H1 (cell line): ENCODE measurements around the gene ELL2. TPM values are rescaled to one million over a fixed set of nuclear protein-coding genes. Genes with fewer than 3 reads are reported as not detected.

ENCODE experiments used
- BACH1 ChIP-seq: IDR thresholded peaks from 2 replicates; pipeline ENCODE4 v1.6.1; 2012; ENCODE audit warnings: low read length, improper control_type of control experiment
- EP300 ChIP-seq, 2 experiments: IDR thresholded peaks; 1 replicate in 1 of 2; 2 replicates in 1 of 2; pipeline ENCODE4 v1.6.1; 2011 to 2012; ENCODE audit warnings: low read depth in 2 of 2, low read length in 2 of 2, mild to moderate bottlenecking in 2 of 2, borderline replicate concordance in 1 of 2, inconsistent platforms in 1 of 2, moderate library complexity in 1 of 2
- FOSL1 ChIP-seq: IDR thresholded peaks from 2 replicates; pipeline ENCODE4 v1.6.1; 2011; ENCODE audit warnings: mild to moderate bottlenecking, low read depth, low read length, moderate library complexity; ENCODE audit not compliant: insufficient read depth
- GTF2F1 ChIP-seq: IDR thresholded peaks from 2 replicates; pipeline ENCODE4 v1.6.1; 2012; ENCODE audit warnings: low read depth, low read length, improper control_type of control experiment, borderline replicate concordance
- HDAC2 ChIP-seq, 2 experiments: fragments of 300-600 bp in 1 of 2; sonication (generic) in 1 of 2; IDR thresholded peaks; 2 replicates each; pipeline ENCODE4 v1.6.1; 2011 to 2012; ENCODE audit warnings: low read depth in 2 of 2, low read length in 2 of 2, mild to moderate bottlenecking in 2 of 2, moderate library complexity in 2 of 2, borderline replicate concordance in 1 of 2, inconsistent platforms in 1 of 2
- JUND ChIP-seq: IDR thresholded peaks from 2 replicates; pipeline ENCODE4 v1.6.1; 2011; ENCODE audit warnings: mild to moderate bottlenecking, improper control_type of control experiment, low read length
- KDM4A ChIP-seq: IDR thresholded peaks from one replicate; pipeline ENCODE4 v1.7.1; 2012; ENCODE audit warnings: low read depth, mild to moderate bottlenecking, moderate library complexity, low read length, inconsistent platforms; ENCODE audit not compliant: severe bottlenecking
- NRF1 ChIP-seq: IDR thresholded peaks from 2 replicates; pipeline ENCODE4 v1.6.1; 2011; ENCODE audit warnings: mild to moderate bottlenecking, low read depth, low read length, improper control_type of control experiment
- POLR2A ChIP-seq, 2 experiments: IDR thresholded peaks; 1 replicate in 1 of 2; 2 replicates in 1 of 2; pipeline ENCODE4 v1.6.1; 2011; ENCODE audit warnings: low read depth in 2 of 2, low read length in 2 of 2, mild to moderate bottlenecking in 2 of 2; ENCODE audit errors: control extremely low read depth in 1 of 2
- POU5F1 ChIP-seq: IDR thresholded peaks from 2 replicates; pipeline ENCODE4 v1.6.1; 2011; ENCODE audit warnings: low read depth, mild to moderate bottlenecking, low read length, moderate library complexity
- RBBP5 ChIP-seq: IDR thresholded peaks from 2 replicates; pipeline ENCODE4 v1.7.1; 2012; ENCODE audit warnings: low read depth, mild to moderate bottlenecking, inconsistent platforms, low read length, moderate library complexity, borderline replicate concordance
- RNF2 ChIP-seq: fragments of 200-900, 300-1000 bp; sonication (generic); IDR thresholded peaks from 2 replicates; pipeline ENCODE4 v1.7.1; 2016; ENCODE audit warnings: borderline replicate concordance, low read depth, mild to moderate bottlenecking, antibody characterized with exemption, low read length; ENCODE audit not compliant: poor library complexity, severe bottlenecking; ENCODE audit errors: missing control alignments
- RXRA ChIP-seq: IDR thresholded peaks from 2 replicates; pipeline ENCODE4 v1.6.1; 2011; ENCODE audit warnings: low read depth, mild to moderate bottlenecking, low read length, moderate library complexity; ENCODE audit not compliant: insufficient read depth
- SP2 ChIP-seq: IDR thresholded peaks from 2 replicates; pipeline ENCODE4 v1.6.1; 2012; ENCODE audit warnings: mild to moderate bottlenecking, low read length, inconsistent platforms
- SP4 ChIP-seq: IDR thresholded peaks from 2 replicates; pipeline ENCODE4 v1.6.1; 2012; ENCODE audit warnings: low read length, inconsistent platforms
- SUZ12 ChIP-seq: fragments of 200-600 bp; sonication (generic); IDR thresholded peaks from 2 replicates; pipeline ENCODE4 v1.6.1; 2012; ENCODE audit warnings: mild to moderate bottlenecking, inconsistent platforms, low read length, moderate library complexity, mixed read lengths
- polyA plus RNA-seq, 7 experiments: library from polyadenylated mRNA; depleted of rRNA in 3 of 7; stranded (reverse) in 5 of 7; unstranded in 2 of 7; fragments of >200 nt in 5 of 7; fragments of 200-250 nt in 2 of 7; gene quantifications; 1 replicate in 5 of 7; 2 replicates in 1 of 7; 4 replicates in 1 of 7; pipeline versions ENCODE4 v1.2.1 to v1.2.3, GENCODE V29; 2011 to 2013; ENCODE audit warnings: missing spikeins in 2 of 7, mixed read lengths in 2 of 7
- total RNA-seq: library from RNA; stranded (reverse); fragmentation: NEBNext Ultra II Directional; extraction: Animal tissue kit (Norgen Biotek cat#: 25700); gene quantifications from 2 replicates; pipeline ENCODE4 v1.2.1, GENCODE V29; 2021
- TF ChIP-seq, protein P1 (sequence below): IDR thresholded peaks from 2 replicates; pipeline ENCODE4 v1.6.1; 2012; ENCODE audit warnings: inconsistent platforms
- TF ChIP-seq, protein P2 (sequence below), 3 experiments: IDR thresholded peaks; 1 replicate in 2 of 3; 2 replicates in 1 of 3; pipeline versions ENCODE4 v1.5.1 to v1.6.1; 2011; ENCODE audit warnings: low read length in 3 of 3, mild to moderate bottlenecking in 3 of 3, inconsistent platforms in 2 of 3, low read depth in 1 of 3, moderate library complexity in 1 of 3; ENCODE audit not compliant: insufficient read depth in 1 of 3; ENCODE audit errors: control extremely low read depth in 1 of 3
- TF ChIP-seq, protein P3 (sequence below): IDR thresholded peaks from 2 replicates; pipeline ENCODE4 v1.6.1; 2011; ENCODE audit warnings: low read depth, mild to moderate bottlenecking, low read length; ENCODE audit not compliant: insufficient read depth

ELL2 gene
- total and polyA plus RNA-seq, 2 of the 8 experiments (the other 6 are each of a cell fraction or from before 2014, with no cell fraction given): 6.3 to 29.4 TPM

DNA sequence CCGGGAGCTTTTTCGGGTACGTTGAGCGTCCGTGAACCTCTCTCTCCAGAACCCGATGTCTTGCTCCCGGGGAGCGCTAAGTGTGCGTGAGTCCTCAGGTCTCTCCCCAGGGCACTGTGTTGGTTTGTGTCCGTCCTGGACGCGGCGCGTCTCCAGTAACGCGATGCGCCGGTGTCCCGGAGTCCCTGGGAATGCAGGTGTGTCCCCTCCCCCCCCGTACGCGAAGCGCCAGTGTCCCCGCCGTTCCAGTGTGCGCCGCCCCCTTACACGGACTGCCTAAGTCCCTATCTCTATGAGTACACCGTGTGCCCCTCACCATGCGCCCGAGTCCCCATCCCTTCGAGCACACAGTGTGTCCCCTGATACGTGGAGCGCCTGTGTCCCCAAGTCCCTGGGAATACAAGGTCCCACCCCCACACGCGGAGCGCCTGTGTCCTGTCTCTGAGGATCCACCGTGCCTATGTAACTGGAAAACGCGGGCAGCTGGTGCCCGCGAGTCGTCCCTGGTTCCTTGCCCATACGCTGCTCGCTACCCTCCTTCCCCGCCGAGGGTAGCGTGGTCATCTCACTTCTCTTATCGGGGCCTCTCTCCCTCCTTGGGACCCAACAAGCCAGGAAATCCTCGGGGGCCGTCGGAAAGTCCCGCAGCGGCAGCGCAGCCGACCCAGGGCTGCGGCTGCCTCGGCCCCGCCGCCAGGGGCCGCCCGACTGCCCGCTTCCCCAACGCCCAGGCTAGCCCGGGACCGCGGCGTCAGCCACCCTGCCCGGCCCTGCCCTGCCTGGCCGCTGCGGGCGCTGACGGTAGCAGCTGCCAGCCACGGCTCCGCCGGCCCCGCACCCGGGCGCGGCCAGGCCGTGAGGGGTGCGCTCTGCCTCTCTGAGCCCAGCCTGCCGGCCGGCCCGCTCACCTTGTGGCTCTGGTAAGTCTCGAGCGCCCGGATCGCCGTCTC, 709 bp downstream of the ELL2 start (continued):
- TF ChIP-seq RBBP5 (peak; percentile 78; the same call in 1 of the 2 replicates), GTF2F1 (no peak), HDAC2 (IDR thresholded peaks at IDR 0.05; ENCODE audit: borderline replicate concordance in 1 of 2, low read depth in 2 of 2, low read length in 2 of 2) (no peak), RNF2 (no peak), SP2 (no peak), KDM4A (peak; percentile 61), NRF1 (no peak), JUND (peak; percentile 18; the same call in 1 of the 2 replicates), BACH1 (peak; percentile 58), EP300 (IDR thresholded peaks at IDR 0.05; ENCODE audit: borderline replicate concordance in 1 of 2, low read depth in 2 of 2, low read length in 2 of 2) (peak in 1 of 2 experiments; percentile 63; a peak in 1 of 3 replicates), POLR2A (IDR thresholded peaks at IDR 0.05; ENCODE audit: control extremely low read depth in 1 of 2, low read depth in 2 of 2, low read length in 2 of 2) (peak in 1 of 2 experiments; percentile 40; a peak in 1 of 3 replicates), SUZ12 (peak; percentile 33; the same call in 1 of the 2 replicates), RXRA (no peak), SP4 (no peak), FOSL1 (no peak), POU5F1 (no peak)
- TF ChIP-seq, protein P1, sequence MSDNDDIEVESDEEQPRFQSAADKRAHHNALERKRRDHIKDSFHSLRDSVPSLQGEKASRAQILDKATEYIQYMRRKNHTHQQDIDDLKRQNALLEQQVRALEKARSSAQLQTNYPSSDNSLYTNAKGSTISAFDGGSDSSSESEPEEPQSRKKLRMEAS: no peak
- TF ChIP-seq, protein P2, sequence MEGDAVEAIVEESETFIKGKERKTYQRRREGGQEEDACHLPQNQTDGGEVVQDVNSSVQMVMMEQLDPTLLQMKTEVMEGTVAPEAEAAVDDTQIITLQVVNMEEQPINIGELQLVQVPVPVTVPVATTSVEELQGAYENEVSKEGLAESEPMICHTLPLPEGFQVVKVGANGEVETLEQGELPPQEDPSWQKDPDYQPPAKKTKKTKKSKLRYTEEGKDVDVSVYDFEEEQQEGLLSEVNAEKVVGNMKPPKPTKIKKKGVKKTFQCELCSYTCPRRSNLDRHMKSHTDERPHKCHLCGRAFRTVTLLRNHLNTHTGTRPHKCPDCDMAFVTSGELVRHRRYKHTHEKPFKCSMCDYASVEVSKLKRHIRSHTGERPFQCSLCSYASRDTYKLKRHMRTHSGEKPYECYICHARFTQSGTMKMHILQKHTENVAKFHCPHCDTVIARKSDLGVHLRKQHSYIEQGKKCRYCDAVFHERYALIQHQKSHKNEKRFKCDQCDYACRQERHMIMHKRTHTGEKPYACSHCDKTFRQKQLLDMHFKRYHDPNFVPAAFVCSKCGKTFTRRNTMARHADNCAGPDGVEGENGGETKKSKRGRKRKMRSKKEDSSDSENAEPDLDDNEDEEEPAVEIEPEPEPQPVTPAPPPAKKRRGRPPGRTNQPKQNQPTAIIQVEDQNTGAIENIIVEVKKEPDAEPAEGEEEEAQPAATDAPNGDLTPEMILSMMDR (IDR thresholded peaks at IDR 0.05; ENCODE audit: control extremely low read depth in 1 of 3, insufficient read depth in 1 of 3, low read depth in 1 of 3, low read length in 3 of 3): peak; percentile 78 to 91 (median 83)
- TF ChIP-seq, protein P3, sequence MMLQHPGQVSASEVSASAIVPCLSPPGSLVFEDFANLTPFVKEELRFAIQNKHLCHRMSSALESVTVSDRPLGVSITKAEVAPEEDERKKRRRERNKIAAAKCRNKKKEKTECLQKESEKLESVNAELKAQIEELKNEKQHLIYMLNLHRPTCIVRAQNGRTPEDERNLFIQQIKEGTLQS: no peak
